Panc1 (cell line): ENCODE measurements around the gene VWA5B1. TPM values are rescaled to one million over a fixed set of nuclear protein-coding genes. Genes with fewer than 3 reads are reported as not detected.

Experiments
- ATAC-seq: fragments of 200-7000 bp; cut with Tn5 transposase; 2 replicates; pipeline ENCODE4 v1.9.1; 2020; ENCODE audit warnings: mild to moderate bottlenecking, moderate library complexity
- BruUV-seq: library from RNA; stranded (reverse); fragments of 400-500 nt; replicated peaks from 2 replicates; lab custom pipeline; 2021; lab: Mats Ljungman, UMichigan
- CTCF ChIA-PET: fragments of 300-600 bp; sonication (Branson Sonifier 250); formaldehyde crosslinking; loops from one replicate; lab custom pipeline; 2022; ENCODE audit warnings: antibody characterized with exemption; lab: Charles Lee
- POLR2A ChIA-PET: fragments of 300-600 bp; sonication (Branson Sonifier 250); formaldehyde crosslinking; loops from one replicate; lab custom pipeline; 2022; ENCODE audit warnings: antibody characterized with exemption; lab: Charles Lee
- DNase-seq: peaks from one replicate; pipeline ENCODE4 v3.0.0-alpha.2; 2010; ENCODE audit warnings: low read depth, low spot score
- H3K27ac ChIP-seq: 2 replicates; pipeline ENCODE4 v1.5.1; 2011; ENCODE audit warnings: mild to moderate bottlenecking, low read length, inconsistent platforms
- H3K27me3 ChIP-seq: fragments of 200-500 bp; sonication (Bioruptor generic); 2 replicates; pipeline ENCODE4 v1.6.0; 2014; ENCODE audit warnings: low read length, inconsistent platforms; ENCODE audit not compliant: control insufficient read depth, insufficient read depth
- H3K36me3 ChIP-seq: fragments of 200-500 bp; sonication (Bioruptor generic); 2 replicates; pipeline ENCODE4 v1.5.1; 2014; ENCODE audit warnings: inconsistent platforms, mild to moderate bottlenecking, low read length, moderate library complexity; ENCODE audit not compliant: control insufficient read depth, insufficient read depth
- H3K4me1 ChIP-seq: 2 replicates; pipeline ENCODE4 v1.5.1; 2011; ENCODE audit warnings: inconsistent platforms, mild to moderate bottlenecking, low read length, moderate library complexity; ENCODE audit not compliant: control insufficient read depth, insufficient read depth
- H3K4me3 ChIP-seq, 2 experiments: 2 replicates each; pipeline ENCODE4 v1.5.1; 2011 to 2012; ENCODE audit warnings: low read depth in 2 of 2, low read length in 2 of 2, mild to moderate bottlenecking in 2 of 2, inconsistent platforms in 1 of 2, moderate library complexity in 1 of 2
- H3K9me3 ChIP-seq: fragments of 200-500 bp; sonication (Bioruptor generic); 2 replicates; pipeline ENCODE4 v1.5.1; 2014; ENCODE audit warnings: low read depth, mild to moderate bottlenecking, inconsistent platforms, low read length, moderate library complexity; ENCODE audit not compliant: control insufficient read depth, insufficient read depth
- POLR2AphosphoS5 ChIP-seq: IDR thresholded peaks from 2 replicates; pipeline ENCODE4 v1.6.1; 2012; ENCODE audit warnings: mild to moderate bottlenecking, low read depth, low read length, moderate library complexity
- SIN3A ChIP-seq: IDR thresholded peaks from 2 replicates; pipeline ENCODE4 v1.6.1; 2012; ENCODE audit warnings: low read depth, mild to moderate bottlenecking, low read length, moderate library complexity, borderline replicate concordance; ENCODE audit not compliant: insufficient read depth
- TCF7L2 ChIP-seq: IDR thresholded peaks from 2 replicates; pipeline ENCODE4 v1.6.1; 2011; ENCODE audit warnings: mild to moderate bottlenecking, low read depth, low read length, inconsistent platforms
- in situ Hi-C: cut with HindIII; loops from 2 replicates; pipeline ENCODE4 v1.10.0; 2016; ENCODE audit warnings: low sequenced_read_pairs, low pct_unique_long_range_greater_than_20kb
- intact Hi-C: fragments of 100-400 bp; cut with micrococcal nuclease; formaldehyde crosslinking; loops from one replicate; pipeline ENCODE4 v1.10.0; 2022; ENCODE audit not compliant: unreplicated experiment
- total RNA-seq: library from RNA; stranded (reverse); gene quantifications from one replicate; pipeline ENCODE4 v1.2.1, GENCODE V29; 2021; ENCODE audit not compliant: unreplicated experiment
- TF ChIP-seq, protein P1 (sequence below), 2 experiments: IDR thresholded peaks; 2 replicates each; pipeline ENCODE4 v1.6.1; 2011 to 2012; ENCODE audit warnings: low read depth in 2 of 2, control low read depth in 1 of 2, low read length in 1 of 2, mild to moderate bottlenecking in 1 of 2, moderate library complexity in 1 of 2; ENCODE audit not compliant: insufficient read depth in 1 of 2
- TF ChIP-seq, protein P2 (sequence below): fragments of 450-650 bp; IDR thresholded peaks from 2 replicates; pipeline ENCODE4 v1.5.1; 2017; ENCODE audit warnings: mild to moderate bottlenecking

Gene VWA5B1
- total RNA-seq, 1 experiment from 2014 or later, result not detected

DNA sequence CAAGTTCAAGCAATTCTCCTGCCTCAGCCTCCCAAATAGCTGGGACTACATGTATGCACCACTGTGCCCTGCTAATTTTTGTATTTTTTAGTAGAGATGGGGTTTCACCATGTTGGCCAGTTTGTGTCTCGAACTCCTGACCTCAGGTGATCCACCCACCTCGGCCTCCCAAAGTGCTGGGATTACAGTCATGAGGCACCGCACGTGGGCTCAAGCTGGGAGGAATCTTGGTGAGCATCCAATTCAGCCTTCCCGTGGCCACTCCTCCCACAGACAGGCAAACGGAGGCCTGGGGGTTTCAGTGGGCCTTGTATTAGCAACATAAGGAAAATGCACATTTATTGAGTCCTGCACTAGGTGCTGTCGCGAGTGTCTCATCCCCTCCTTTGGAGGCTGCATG, 24.5 kb upstream of the VWA5B1 start:
- intact Hi-C loops, result no loop called here
- CTCF ChIA-PET, result no interaction called here
- H3K4me1 ChIP-seq, result no peaks in the 10 kb centered on the region
- H3K27me3 ChIP-seq, result no peaks in the 10 kb centered on the region
- H3K9me3 ChIP-seq, result no peaks in the 10 kb centered on the region
- ATAC-seq, result no peak
- H3K36me3 ChIP-seq, result no peaks in the 10 kb centered on the region
- no peak overlapping the region for H3K27ac ChIP-seq
- TF ChIP-seq, protein P1, sequence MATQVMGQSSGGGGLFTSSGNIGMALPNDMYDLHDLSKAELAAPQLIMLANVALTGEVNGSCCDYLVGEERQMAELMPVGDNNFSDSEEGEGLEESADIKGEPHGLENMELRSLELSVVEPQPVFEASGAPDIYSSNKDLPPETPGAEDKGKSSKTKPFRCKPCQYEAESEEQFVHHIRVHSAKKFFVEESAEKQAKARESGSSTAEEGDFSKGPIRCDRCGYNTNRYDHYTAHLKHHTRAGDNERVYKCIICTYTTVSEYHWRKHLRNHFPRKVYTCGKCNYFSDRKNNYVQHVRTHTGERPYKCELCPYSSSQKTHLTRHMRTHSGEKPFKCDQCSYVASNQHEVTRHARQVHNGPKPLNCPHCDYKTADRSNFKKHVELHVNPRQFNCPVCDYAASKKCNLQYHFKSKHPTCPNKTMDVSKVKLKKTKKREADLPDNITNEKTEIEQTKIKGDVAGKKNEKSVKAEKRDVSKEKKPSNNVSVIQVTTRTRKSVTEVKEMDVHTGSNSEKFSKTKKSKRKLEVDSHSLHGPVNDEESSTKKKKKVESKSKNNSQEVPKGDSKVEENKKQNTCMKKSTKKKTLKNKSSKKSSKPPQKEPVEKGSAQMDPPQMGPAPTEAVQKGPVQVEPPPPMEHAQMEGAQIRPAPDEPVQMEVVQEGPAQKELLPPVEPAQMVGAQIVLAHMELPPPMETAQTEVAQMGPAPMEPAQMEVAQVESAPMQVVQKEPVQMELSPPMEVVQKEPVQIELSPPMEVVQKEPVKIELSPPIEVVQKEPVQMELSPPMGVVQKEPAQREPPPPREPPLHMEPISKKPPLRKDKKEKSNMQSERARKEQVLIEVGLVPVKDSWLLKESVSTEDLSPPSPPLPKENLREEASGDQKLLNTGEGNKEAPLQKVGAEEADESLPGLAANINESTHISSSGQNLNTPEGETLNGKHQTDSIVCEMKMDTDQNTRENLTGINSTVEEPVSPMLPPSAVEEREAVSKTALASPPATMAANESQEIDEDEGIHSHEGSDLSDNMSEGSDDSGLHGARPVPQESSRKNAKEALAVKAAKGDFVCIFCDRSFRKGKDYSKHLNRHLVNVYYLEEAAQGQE (IDR thresholded peaks at IDR 0.05; ENCODE audit: insufficient read depth in 1 of 2, low read depth in 2 of 2, low read length in 1 of 2), result no peak
- TF ChIP-seq POLR2AphosphoS5 (no peak), TCF7L2 (no peak)
- TF ChIP-seq, protein P2, sequence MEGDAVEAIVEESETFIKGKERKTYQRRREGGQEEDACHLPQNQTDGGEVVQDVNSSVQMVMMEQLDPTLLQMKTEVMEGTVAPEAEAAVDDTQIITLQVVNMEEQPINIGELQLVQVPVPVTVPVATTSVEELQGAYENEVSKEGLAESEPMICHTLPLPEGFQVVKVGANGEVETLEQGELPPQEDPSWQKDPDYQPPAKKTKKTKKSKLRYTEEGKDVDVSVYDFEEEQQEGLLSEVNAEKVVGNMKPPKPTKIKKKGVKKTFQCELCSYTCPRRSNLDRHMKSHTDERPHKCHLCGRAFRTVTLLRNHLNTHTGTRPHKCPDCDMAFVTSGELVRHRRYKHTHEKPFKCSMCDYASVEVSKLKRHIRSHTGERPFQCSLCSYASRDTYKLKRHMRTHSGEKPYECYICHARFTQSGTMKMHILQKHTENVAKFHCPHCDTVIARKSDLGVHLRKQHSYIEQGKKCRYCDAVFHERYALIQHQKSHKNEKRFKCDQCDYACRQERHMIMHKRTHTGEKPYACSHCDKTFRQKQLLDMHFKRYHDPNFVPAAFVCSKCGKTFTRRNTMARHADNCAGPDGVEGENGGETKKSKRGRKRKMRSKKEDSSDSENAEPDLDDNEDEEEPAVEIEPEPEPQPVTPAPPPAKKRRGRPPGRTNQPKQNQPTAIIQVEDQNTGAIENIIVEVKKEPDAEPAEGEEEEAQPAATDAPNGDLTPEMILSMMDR, result no peak
- no peak for DNase-seq
- POLR2A ChIA-PET, result no interaction called here
- no TSS peak for BruUV-seq
- in situ Hi-C loops, result no loop called here
- no peak overlapping the region for H3K4me3 ChIP-seq

DNA sequence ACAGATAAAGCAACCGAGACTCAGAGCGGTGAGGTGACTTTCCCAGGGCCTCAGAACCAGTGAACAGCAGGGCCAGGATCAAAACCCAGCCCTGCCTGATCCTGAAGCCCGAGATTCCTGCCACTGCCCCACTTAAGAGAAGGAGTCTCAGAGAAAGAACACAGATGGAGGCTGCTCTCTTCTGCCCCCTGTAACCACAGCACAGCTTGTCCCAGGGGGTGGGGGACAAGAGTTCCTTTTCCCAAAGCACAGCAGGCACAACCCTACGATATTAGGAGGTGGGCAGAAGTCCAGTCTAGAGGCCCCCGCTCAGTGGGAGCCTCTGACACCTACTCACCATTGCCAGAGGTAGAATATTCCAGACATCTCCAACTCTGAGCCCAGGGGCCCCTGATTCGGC, 24.0 kb upstream of the VWA5B1 start:
- H3K27me3 ChIP-seq, result no peaks in the 10 kb centered on the region
- TF ChIP-seq POLR2AphosphoS5, result no peak
- TF ChIP-seq TCF7L2, result no peak
- no peak for TF ChIP-seq SIN3A
- TF ChIP-seq, protein P1 (IDR thresholded peaks at IDR 0.05; ENCODE audit: insufficient read depth in 1 of 2, low read depth in 2 of 2, low read length in 1 of 2), result no peak
- TF ChIP-seq, protein P2, result no peak
- ATAC-seq (no peak), DNase-seq (no peak)
- intact Hi-C loops (no loop called here), in situ Hi-C loops (no loop called here)
- H3K9me3 ChIP-seq, result no peaks in the 10 kb centered on the region
- no peak overlapping the region for H3K4me3 ChIP-seq
- no peak overlapping the region for H3K27ac ChIP-seq
- ChIA-PET CTCF (no interaction called here), POLR2A (no interaction called here)
- no peaks in the 10 kb centered on the region for H3K36me3 ChIP-seq
- H3K4me1 ChIP-seq, result no peaks in the 10 kb centered on the region
- BruUV-seq, result no TSS peak
